HepG2 (cell line): ENCODE measurements around the gene EEPD1.
"Not testable (repeated sequence)": the region's sequence is repeated elsewhere in the genome, so short reads cannot be mapped to it uniquely, and the experiment has no call there.

Experiments used
- CHCHD3 ChIP-seq: sonication (generic); formaldehyde crosslinking; IDR thresholded peaks from 2 replicates; pipeline ENCODE4 v1.8.0; 2022; ENCODE audit warnings: mild to moderate bottlenecking, missing genetic modification reagents, moderate library complexity
- CHD4 ChIP-seq: fragments of 200-600 bp; sonication (generic); IDR thresholded peaks from 2 replicates; pipeline ENCODE4 v1.7.0; 2017; ENCODE audit warnings: mild to moderate bottlenecking, low read length, borderline replicate concordance
- ESRRA ChIP-seq: sonication (generic); formaldehyde crosslinking; IDR thresholded peaks from 2 replicates; pipeline ENCODE4 v1.5.1; 2020; ENCODE audit warnings: mild to moderate bottlenecking, low read depth, missing genetic modification reagents
- ZNF777 ChIP-seq: sonication (generic); formaldehyde crosslinking; IDR thresholded peaks from 2 replicates; pipeline ENCODE4 v1.4.0; 2020; ENCODE audit warnings: missing genetic modification reagents
- TF ChIP-seq, protein P1 (sequence below): IDR thresholded peaks from 2 replicates; pipeline ENCODE4 v1.6.1; 2016; ENCODE audit warnings: low read depth, borderline replicate concordance
- TF ChIP-seq, protein P2 (sequence below): sonication (generic); formaldehyde crosslinking; IDR thresholded peaks from 2 replicates; pipeline ENCODE4 v1.9.0; 2021; ENCODE audit warnings: missing genetic modification reagents, mild to moderate bottlenecking, borderline replicate concordance
- TF ChIP-seq, protein P3 (sequence below): sonication (generic); formaldehyde crosslinking; IDR thresholded peaks from 2 replicates; pipeline ENCODE4 v1.5.0; 2020; ENCODE audit warnings: missing genetic modification reagents
- TF ChIP-seq, protein P4 (sequence below), 2 experiments: sonication (generic) in 1 of 2; formaldehyde crosslinking in 1 of 2; IDR thresholded peaks; 2 replicates each; pipeline versions ENCODE4 v1.5.1 to v1.6.1; 2011 to 2020; ENCODE audit warnings: borderline replicate concordance in 1 of 2, low read depth in 1 of 2, low read length in 1 of 2, mild to moderate bottlenecking in 1 of 2, missing genetic modification reagents in 1 of 2, moderate library complexity in 1 of 2

DNA sequence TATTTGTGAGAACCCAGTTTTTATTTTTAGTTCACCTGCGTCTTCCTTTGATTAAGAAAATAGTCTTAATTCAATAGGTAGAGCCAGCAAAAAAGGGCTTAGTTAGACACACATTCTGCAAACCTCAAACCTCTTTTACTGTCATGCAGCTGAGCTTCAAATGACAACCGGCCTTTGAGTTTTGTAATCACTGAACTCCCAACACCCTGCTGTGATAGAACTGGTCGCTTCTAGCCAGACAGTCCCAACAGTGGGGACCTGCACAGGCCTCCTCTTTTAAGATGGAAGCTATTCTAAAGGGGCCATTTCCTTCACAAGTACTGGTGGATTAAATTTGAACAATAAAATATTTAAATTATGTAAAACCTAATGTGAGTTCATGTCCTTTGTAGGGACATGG, 90.3 kb downstream of the EEPD1 start:
- TF ChIP-seq, protein P1, sequence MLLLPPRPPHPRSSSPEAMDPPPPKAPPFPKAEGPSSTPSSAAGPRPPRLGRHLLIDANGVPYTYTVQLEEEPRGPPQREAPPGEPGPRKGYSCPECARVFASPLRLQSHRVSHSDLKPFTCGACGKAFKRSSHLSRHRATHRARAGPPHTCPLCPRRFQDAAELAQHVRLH (CRISPR knock-in tag): not testable (repeated sequence)
- TF ChIP-seq CHD4; ZNF777 (CRISPR knock-in tag); CHCHD3; ESRRA (CRISPR knock-in tag): not testable (repeated sequence)
- TF ChIP-seq, protein P2, sequence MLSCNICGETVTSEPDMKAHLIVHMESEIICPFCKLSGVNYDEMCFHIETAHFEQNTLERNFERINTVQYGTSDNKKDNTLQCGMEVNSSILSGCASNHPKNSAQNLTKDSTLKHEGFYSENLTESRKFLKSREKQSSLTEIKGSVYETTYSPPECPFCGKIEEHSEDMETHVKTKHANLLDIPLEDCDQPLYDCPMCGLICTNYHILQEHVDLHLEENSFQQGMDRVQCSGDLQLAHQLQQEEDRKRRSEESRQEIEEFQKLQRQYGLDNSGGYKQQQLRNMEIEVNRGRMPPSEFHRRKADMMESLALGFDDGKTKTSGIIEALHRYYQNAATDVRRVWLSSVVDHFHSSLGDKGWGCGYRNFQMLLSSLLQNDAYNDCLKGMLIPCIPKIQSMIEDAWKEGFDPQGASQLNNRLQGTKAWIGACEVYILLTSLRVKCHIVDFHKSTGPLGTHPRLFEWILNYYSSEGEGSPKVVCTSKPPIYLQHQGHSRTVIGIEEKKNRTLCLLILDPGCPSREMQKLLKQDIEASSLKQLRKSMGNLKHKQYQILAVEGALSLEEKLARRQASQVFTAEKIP (CRISPR knock-in tag): not testable (repeated sequence)
- TF ChIP-seq, protein P3, sequence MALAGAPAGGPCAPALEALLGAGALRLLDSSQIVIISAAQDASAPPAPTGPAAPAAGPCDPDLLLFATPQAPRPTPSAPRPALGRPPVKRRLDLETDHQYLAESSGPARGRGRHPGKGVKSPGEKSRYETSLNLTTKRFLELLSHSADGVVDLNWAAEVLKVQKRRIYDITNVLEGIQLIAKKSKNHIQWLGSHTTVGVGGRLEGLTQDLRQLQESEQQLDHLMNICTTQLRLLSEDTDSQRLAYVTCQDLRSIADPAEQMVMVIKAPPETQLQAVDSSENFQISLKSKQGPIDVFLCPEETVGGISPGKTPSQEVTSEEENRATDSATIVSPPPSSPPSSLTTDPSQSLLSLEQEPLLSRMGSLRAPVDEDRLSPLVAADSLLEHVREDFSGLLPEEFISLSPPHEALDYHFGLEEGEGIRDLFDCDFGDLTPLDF (CRISPR knock-in tag): not testable (repeated sequence)
- TF ChIP-seq, protein P4, sequence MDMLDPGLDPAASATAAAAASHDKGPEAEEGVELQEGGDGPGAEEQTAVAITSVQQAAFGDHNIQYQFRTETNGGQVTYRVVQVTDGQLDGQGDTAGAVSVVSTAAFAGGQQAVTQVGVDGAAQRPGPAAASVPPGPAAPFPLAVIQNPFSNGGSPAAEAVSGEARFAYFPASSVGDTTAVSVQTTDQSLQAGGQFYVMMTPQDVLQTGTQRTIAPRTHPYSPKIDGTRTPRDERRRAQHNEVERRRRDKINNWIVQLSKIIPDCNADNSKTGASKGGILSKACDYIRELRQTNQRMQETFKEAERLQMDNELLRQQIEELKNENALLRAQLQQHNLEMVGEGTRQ (IDR thresholded peaks at IDR 0.05; ENCODE audit: low read depth, low read length): not testable (repeated sequence)
- TF ChIP-seq, protein P4 (CRISPR knock-in tag; IDR thresholded peaks at IDR 0.05; ENCODE audit: borderline replicate concordance): not testable (repeated sequence)
